ENCODE data around the gene MAP2K7. TPM values are rescaled to one million over a fixed set of nuclear protein-coding genes. Genes with fewer than 3 reads are reported as not detected.
A peak's percentile ranks its signal among the peaks of the same experiment; 100 is the strongest.

The MAP2K7 gene
- total RNA-seq, 1 donor from 2014 or later, result 9.4 TPM

DNA sequence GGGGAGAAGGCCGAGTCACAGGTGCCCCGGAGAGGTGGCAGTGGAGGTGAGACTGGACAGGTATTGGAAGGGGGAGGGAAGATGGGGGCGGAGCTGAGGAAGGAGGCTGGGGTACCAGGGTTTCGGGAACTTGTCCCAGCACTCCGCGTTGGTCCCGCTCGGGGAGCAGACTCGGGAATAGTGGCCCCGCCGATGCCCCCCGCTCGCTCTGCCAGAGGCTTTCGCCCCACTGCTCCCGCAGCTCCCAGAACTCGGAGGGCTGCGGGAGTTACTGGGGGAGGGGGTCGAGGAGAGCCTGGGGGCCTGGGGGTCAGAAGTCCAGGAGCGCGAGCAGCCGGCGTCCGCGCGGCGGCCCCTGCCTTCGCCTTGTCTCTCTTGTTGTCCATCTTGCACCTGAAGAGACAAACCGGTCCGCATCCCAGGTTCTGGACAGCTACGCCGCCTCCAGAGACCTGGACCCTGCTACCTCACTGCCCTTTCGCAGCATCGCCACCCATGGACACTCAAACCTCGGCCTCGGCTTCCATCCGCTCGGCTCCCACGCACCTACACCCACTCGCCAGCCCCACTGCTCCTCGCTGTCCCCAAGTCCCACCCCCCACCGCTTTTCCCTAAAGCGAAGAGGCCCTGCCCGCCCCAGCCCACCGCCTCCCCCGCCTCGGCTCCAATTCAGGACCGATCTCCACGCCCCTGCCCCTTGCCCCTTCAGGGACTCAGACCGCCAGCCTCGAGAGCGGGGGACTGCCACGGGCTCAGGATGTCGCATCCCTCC is 30.2 kb upstream of the MAP2K7 start:
- no peak overlapping the region for H3K4me3 ChIP-seq (ENCODE audit: low read length in 3 of 3)
- H3K27me3 ChIP-seq (ENCODE audit: control insufficient read depth in 3 of 3, insufficient read depth in 3 of 3, low read length in 3 of 3), result peaks cover 31 to 41% (median 35%) of the 10 kb centered on the region in 3 donors

GRCh38 chr19:7874076-7874896 is 29.4 kb upstream of the MAP2K7 start, which contains the start of gene PRR36:
TSS of gene PRR36 (minus strand) at chr19:7874390. CDS start at chr19:7873689, 701 bp downstream.
- no peak within 1 kb of the TSS for H3K27ac ChIP-seq (ENCODE audit: low read depth, low read length)

More for the DNA sequence above, 30.2 kb upstream of the MAP2K7 start:
- H3K9me3 ChIP-seq (ENCODE audit: control insufficient read depth in 3 of 3, low read length in 3 of 3), result no peaks in the 10 kb centered on the region
- H3K36me3 ChIP-seq (ENCODE audit: control insufficient read depth in 3 of 3, insufficient read depth in 3 of 3, low read length in 3 of 3), result no peaks in the 10 kb centered on the region
- peaks cover 15 to 25% (median 16%) of the 10 kb centered on the region in 3 donors for H3K4me1 ChIP-seq (ENCODE audit: control insufficient read depth in 3 of 3, insufficient read depth in 3 of 3, low read length in 3 of 3)
- H3K9ac ChIP-seq (ENCODE audit: low read depth in 1 of 3, low read length in 3 of 3), result no peak overlapping the region
- no peak overlapping the region for H3K27ac ChIP-seq (ENCODE audit: low read depth, low read length)

DNA sequence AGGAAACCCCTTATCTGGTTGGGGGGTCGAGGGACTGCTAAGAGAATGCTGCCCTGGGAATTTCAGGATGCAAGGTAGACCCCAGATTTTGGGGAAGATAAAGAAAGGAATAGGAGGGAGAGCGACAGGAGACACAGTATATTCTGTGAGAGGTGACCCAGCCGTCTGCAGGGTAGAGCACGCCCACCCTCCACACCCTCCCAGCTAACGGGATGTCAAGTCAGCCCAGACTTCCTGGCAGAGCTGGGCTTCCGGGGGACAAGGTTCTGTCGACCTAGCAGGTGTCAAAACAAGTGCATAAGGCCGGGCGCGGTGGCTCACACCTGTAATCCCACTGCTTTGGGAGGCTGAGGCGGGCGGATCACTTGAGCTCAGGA is 28.8 kb upstream of the MAP2K7 start:
- H3K4me1 ChIP-seq (ENCODE audit: control insufficient read depth in 3 of 3, insufficient read depth in 3 of 3, low read length in 3 of 3), result peaks cover 6 to 13% (median 7%) of the 10 kb centered on the region in 3 donors
- H3K36me3 ChIP-seq (ENCODE audit: control insufficient read depth in 3 of 3, insufficient read depth in 3 of 3, low read length in 3 of 3), result no peaks in the 10 kb centered on the region
- no peak overlapping the region for H3K4me3 ChIP-seq (ENCODE audit: low read length in 3 of 3)
- H3K27ac ChIP-seq (ENCODE audit: low read depth, low read length), result no peak overlapping the region
- peaks cover 29 to 46% (median 35%) of the 10 kb centered on the region in 3 donors for H3K27me3 ChIP-seq (ENCODE audit: control insufficient read depth in 3 of 3, insufficient read depth in 3 of 3, low read length in 3 of 3)
- H3K9me3 ChIP-seq (ENCODE audit: control insufficient read depth in 3 of 3, low read length in 3 of 3), result no peaks in the 10 kb centered on the region
- no peak overlapping the region for H3K9ac ChIP-seq (ENCODE audit: low read depth in 1 of 3, low read length in 3 of 3)

More at GRCh38 chr19:7874076-7874896, 29.4 kb upstream of the MAP2K7 start, which contains the start of gene PRR36:
- no peaks in the 10 kb centered on the region for H3K36me3 ChIP-seq (ENCODE audit: control insufficient read depth in 3 of 3, insufficient read depth in 3 of 3, low read length in 3 of 3)
- no peak within 1 kb of the TSS for H3K9ac ChIP-seq (ENCODE audit: low read depth in 1 of 3, low read length in 3 of 3)
- H3K4me1 ChIP-seq (ENCODE audit: control insufficient read depth in 3 of 3, insufficient read depth in 3 of 3, low read length in 3 of 3), result peaks cover 9 to 19% (median 10%) of the 10 kb centered on the region in 3 donors
- H3K9me3 ChIP-seq (ENCODE audit: control insufficient read depth in 3 of 3, low read length in 3 of 3), result no peaks in the 10 kb centered on the region
- H3K4me3 ChIP-seq (ENCODE audit: low read length in 3 of 3), result peak within 1 kb of the TSS in 1 of 3 donors; percentile 29
- H3K27me3 ChIP-seq (ENCODE audit: control insufficient read depth in 3 of 3, insufficient read depth in 3 of 3, low read length in 3 of 3), result peaks cover 27 to 41% (median 35%) of the 10 kb centered on the region in 3 donors

DNA sequence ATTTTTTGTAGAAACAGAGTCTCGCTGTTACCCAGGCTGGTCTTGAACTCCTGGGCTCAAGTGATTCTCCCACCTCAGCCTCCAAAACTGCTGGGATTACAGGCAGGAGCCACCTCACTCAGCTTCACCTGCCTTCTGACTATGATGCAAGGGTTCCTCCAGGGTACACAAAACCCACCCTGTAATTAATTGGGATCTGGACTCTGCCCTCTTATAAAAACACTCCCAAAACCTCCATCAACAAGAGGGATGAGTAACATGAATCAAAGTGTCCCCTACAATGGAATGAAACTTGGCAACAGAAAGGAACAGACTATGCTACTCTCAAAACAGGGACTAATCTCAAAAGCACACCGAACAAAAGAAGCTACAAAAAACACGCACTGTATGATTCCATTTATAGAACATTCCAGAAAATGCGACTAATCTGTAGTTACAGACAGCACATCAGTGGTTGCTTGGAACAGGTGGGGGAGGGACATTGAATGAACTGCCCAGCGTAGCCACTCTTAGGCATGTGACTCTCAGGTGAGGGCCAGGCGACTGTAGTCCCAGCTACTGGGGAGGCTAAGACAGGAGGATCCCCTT is 26.3 kb upstream of the MAP2K7 start:
- no peak overlapping the region for H3K4me3 ChIP-seq (ENCODE audit: low read length in 3 of 3)
- no peak overlapping the region for H3K9ac ChIP-seq (ENCODE audit: low read depth in 1 of 3, low read length in 3 of 3)
- no peaks in the 10 kb centered on the region for H3K36me3 ChIP-seq (ENCODE audit: control insufficient read depth in 3 of 3, insufficient read depth in 3 of 3, low read length in 3 of 3)
- H3K4me1 ChIP-seq (ENCODE audit: control insufficient read depth in 3 of 3, insufficient read depth in 3 of 3, low read length in 3 of 3), result peaks cover 0 to 5% (median 3%) of the 10 kb centered on the region in 3 donors
- H3K9me3 ChIP-seq (ENCODE audit: control insufficient read depth in 3 of 3, low read length in 3 of 3), result no peaks in the 10 kb centered on the region
- H3K27ac ChIP-seq (ENCODE audit: low read depth, low read length), result no peak overlapping the region
- H3K27me3 ChIP-seq (ENCODE audit: control insufficient read depth in 3 of 3, insufficient read depth in 3 of 3, low read length in 3 of 3), result peaks cover 23 to 39% (median 32%) of the 10 kb centered on the region in 3 donors

DNA sequence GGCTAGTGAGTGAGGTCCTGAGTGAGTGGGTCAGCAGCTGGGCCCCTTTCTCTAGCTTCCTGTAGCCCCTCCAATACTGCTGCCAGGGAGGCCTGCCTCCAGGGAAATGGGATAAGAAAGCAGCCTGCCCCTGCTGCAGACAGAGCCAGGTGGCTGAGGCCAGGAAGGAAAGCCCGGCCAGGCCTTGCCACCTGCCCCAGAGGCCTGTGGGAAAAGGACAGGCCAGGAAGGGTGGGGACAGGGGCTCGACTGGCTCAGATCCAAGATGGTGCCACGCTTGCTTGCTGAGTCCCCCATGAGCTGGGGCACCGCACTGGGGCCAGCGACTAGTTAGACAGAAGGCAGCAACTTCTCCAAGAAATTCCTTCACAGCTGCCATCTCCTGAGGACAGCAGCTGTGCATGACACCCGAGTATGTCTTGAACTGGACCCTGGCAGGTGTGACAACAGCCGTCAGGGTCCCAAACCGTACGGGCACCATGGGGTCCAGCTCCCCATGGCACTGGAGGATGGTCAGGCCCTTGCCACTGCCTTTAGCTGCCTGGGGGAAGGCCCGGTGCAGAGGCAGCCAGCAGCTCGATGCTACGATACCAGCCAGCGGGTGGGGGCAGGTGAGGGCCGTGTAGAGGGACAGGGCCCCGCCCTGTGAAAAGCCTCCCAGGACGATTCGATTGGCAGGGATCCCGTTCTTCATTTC is 24.4 kb upstream of the MAP2K7 start:
- no peak overlapping the region for H3K9ac ChIP-seq (ENCODE audit: low read depth in 1 of 3, low read length in 3 of 3)
- peaks cover 0 to 5% (median 3%) of the 10 kb centered on the region in 3 donors for H3K4me1 ChIP-seq (ENCODE audit: control insufficient read depth in 3 of 3, insufficient read depth in 3 of 3, low read length in 3 of 3)
- H3K4me3 ChIP-seq (ENCODE audit: low read length in 3 of 3), result no peak overlapping the region
- no peaks in the 10 kb centered on the region for H3K9me3 ChIP-seq (ENCODE audit: control insufficient read depth in 3 of 3, low read length in 3 of 3)
- H3K36me3 ChIP-seq (ENCODE audit: control insufficient read depth in 3 of 3, insufficient read depth in 3 of 3, low read length in 3 of 3), result no peaks in the 10 kb centered on the region
- peaks cover 13 to 26% (median 15%) of the 10 kb centered on the region in 3 donors for H3K27me3 ChIP-seq (ENCODE audit: control insufficient read depth in 3 of 3, insufficient read depth in 3 of 3, low read length in 3 of 3)
- H3K27ac ChIP-seq (ENCODE audit: low read depth, low read length), result no peak overlapping the region

DNA sequence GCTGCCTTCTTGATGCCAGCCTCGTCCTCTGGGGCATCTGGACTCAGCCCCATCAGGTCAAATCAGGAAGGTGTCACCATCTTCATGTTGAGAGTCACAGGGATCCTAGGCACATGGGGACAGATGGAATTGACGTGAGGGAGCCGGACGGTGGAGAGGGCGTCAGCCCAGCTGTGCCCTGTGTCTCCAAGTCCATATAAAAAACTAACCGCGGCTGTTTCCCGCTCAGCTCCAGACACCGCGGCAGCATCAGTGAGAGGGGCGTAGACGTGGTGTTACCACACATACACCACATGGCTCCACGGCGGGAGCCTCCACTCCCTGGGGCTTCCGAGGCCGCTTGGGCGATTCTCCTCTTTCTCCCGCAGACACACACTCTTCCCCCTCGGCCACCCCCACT is 23.8 kb upstream of the MAP2K7 start:
- no peak overlapping the region for H3K9ac ChIP-seq (ENCODE audit: low read depth in 1 of 3, low read length in 3 of 3)
- no peak overlapping the region for H3K4me3 ChIP-seq (ENCODE audit: low read length in 3 of 3)
- no peaks in the 10 kb centered on the region for H3K36me3 ChIP-seq (ENCODE audit: control insufficient read depth in 3 of 3, insufficient read depth in 3 of 3, low read length in 3 of 3)
- H3K9me3 ChIP-seq (ENCODE audit: control insufficient read depth in 3 of 3, low read length in 3 of 3), result no peaks in the 10 kb centered on the region
- peaks cover 7 to 20% (median 9%) of the 10 kb centered on the region in 3 donors for H3K27me3 ChIP-seq (ENCODE audit: control insufficient read depth in 3 of 3, insufficient read depth in 3 of 3, low read length in 3 of 3)
- H3K4me1 ChIP-seq (ENCODE audit: control insufficient read depth in 3 of 3, insufficient read depth in 3 of 3, low read length in 3 of 3), result no peaks in the 10 kb centered on the region
- H3K27ac ChIP-seq (ENCODE audit: low read depth, low read length), result no peak overlapping the region

GRCh38 chr19:7881910-7882309 is 21.8 kb upstream of the MAP2K7 start:
- H3K4me1 ChIP-seq (ENCODE audit: control insufficient read depth in 3 of 3, insufficient read depth in 3 of 3, low read length in 3 of 3), result no peaks in the 10 kb centered on the region
- no peak overlapping the region for H3K9ac ChIP-seq (ENCODE audit: low read depth in 1 of 3, low read length in 3 of 3)
- H3K4me3 ChIP-seq (ENCODE audit: low read length in 3 of 3), result no peak overlapping the region
- no peaks in the 10 kb centered on the region for H3K36me3 ChIP-seq (ENCODE audit: control insufficient read depth in 3 of 3, insufficient read depth in 3 of 3, low read length in 3 of 3)
- no peaks in the 10 kb centered on the region for H3K9me3 ChIP-seq (ENCODE audit: control insufficient read depth in 3 of 3, low read length in 3 of 3)
- H3K27me3 ChIP-seq (ENCODE audit: control insufficient read depth in 3 of 3, insufficient read depth in 3 of 3, low read length in 3 of 3), result peaks cover 2 to 14% (median 13%) of the 10 kb centered on the region in 3 donors
- no peak overlapping the region for H3K27ac ChIP-seq (ENCODE audit: low read depth, low read length)

GRCh38 chr19:7883105-7883504 is 20.6 kb upstream of the MAP2K7 start:
- H3K9me3 ChIP-seq (ENCODE audit: control insufficient read depth in 3 of 3, low read length in 3 of 3), result no peaks in the 10 kb centered on the region
- no peak overlapping the region for H3K4me3 ChIP-seq (ENCODE audit: low read length in 3 of 3)
- H3K4me1 ChIP-seq (ENCODE audit: control insufficient read depth in 3 of 3, insufficient read depth in 3 of 3, low read length in 3 of 3), result no peaks in the 10 kb centered on the region
- no peak overlapping the region for H3K9ac ChIP-seq (ENCODE audit: low read depth in 1 of 3, low read length in 3 of 3)
- peaks cover 10 to 15% (median 10%) of the 10 kb centered on the region in 3 donors for H3K27me3 ChIP-seq (ENCODE audit: control insufficient read depth in 3 of 3, insufficient read depth in 3 of 3, low read length in 3 of 3)
- no peaks in the 10 kb centered on the region for H3K36me3 ChIP-seq (ENCODE audit: control insufficient read depth in 3 of 3, insufficient read depth in 3 of 3, low read length in 3 of 3)
- no peak overlapping the region for H3K27ac ChIP-seq (ENCODE audit: low read depth, low read length)

GRCh38 chr19:7883796-7884570 is 19.7 kb upstream of the MAP2K7 start:
- Histone ChIP-seq H3K4me3 (ENCODE audit: low read length in 3 of 3) (no peak overlapping the region), H3K9ac (ENCODE audit: low read depth in 1 of 3, low read length in 3 of 3) (no peak overlapping the region), H3K36me3 (ENCODE audit: control insufficient read depth in 3 of 3, insufficient read depth in 3 of 3, low read length in 3 of 3) (no peaks in the 10 kb centered on the region), H3K4me1 (ENCODE audit: control insufficient read depth in 3 of 3, insufficient read depth in 3 of 3, low read length in 3 of 3) (no peaks in the 10 kb centered on the region), H3K27ac (ENCODE audit: low read depth, low read length) (no peak overlapping the region), H3K27me3 (ENCODE audit: control insufficient read depth in 3 of 3, insufficient read depth in 3 of 3, low read length in 3 of 3) (peaks cover 17 to 22% (median 17%) of the 10 kb centered on the region in 3 donors), H3K9me3 (ENCODE audit: control insufficient read depth in 3 of 3, low read length in 3 of 3) (no peaks in the 10 kb centered on the region)

Measured in skeletal muscle tissue (tissue), 4 donors.